ENCODE measurements around the gene NHS.

NHS gene

DNA sequence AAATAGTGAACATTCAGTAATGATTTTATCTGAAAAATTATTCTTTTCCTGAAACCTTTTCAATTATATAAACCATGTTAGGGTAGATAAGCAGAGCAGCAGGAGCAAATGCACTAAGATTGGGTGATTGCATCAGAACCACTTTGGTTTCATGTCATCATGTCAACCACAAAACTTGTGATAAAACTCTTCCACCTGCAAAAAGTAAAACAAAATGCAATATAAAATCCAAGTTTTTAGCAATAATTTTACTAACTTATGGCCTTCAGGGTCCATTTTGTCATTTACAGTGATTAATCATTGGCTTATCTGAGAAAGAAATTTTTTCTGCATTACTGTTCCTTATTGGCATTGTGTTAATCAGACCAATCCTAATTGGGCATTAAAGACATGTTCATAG lies 42.4 kb downstream of the NHS start:
- TF ChIP-seq, protein P1, sequence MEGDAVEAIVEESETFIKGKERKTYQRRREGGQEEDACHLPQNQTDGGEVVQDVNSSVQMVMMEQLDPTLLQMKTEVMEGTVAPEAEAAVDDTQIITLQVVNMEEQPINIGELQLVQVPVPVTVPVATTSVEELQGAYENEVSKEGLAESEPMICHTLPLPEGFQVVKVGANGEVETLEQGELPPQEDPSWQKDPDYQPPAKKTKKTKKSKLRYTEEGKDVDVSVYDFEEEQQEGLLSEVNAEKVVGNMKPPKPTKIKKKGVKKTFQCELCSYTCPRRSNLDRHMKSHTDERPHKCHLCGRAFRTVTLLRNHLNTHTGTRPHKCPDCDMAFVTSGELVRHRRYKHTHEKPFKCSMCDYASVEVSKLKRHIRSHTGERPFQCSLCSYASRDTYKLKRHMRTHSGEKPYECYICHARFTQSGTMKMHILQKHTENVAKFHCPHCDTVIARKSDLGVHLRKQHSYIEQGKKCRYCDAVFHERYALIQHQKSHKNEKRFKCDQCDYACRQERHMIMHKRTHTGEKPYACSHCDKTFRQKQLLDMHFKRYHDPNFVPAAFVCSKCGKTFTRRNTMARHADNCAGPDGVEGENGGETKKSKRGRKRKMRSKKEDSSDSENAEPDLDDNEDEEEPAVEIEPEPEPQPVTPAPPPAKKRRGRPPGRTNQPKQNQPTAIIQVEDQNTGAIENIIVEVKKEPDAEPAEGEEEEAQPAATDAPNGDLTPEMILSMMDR (conservative IDR thresholded peaks at IDR 0.05; ENCODE audit: control insufficient read depth, insufficient read depth, low read depth, low read length): no peak
- no peak overlapping the region for H3K4me3 ChIP-seq (ENCODE audit: control insufficient read depth, low read depth, low read length)
- DNase-seq (ENCODE audit: low read depth): no peak

DNA sequence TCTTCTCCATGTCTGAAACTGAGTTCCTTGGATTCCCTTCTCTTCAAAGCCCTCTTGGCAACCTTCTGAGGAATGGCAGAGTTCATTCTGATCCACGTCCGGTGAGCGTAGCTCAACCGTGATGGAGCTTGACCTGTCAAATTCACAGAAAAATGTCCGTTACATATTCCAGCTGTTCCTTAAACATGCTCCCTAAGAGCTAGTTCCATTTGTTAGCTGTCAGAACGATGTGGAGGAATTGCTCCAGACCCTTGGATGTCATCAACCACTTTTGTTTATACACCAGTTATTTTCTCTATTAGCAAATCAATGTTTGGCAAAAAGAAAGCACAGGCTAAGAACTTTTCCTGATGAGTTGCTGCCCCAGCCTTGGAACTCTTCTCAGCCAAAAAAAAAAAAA lies 50.1 kb downstream of the NHS start:
- DNase-seq (ENCODE audit: low read depth): peak; percentile 13
- TF ChIP-seq, protein P1 (conservative IDR thresholded peaks at IDR 0.05; ENCODE audit: control insufficient read depth, insufficient read depth, low read depth, low read length): no peak
- no peak overlapping the region for H3K4me3 ChIP-seq (ENCODE audit: control insufficient read depth, low read depth, low read length)

DNA sequence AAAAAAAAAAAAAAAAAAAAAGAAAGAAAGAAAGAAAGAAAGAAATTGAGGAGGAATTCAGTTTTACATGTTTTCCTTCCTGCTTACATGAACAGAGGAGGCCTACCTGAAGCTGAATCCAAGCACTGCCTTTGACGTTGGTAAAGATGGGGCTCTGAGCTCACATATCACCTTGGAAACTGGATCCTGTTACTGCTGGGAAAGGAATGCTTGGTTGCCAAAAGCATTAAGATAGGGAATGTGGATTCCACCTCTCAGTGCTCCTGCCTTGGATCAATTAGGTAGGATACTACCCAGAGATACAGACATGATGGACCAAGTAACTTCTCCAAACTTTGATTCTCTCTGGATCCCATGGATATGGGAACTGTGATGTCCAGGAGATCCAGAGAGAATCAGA lies 50.6 kb downstream of the NHS start:
- no peak overlapping the region for H3K4me3 ChIP-seq (ENCODE audit: control insufficient read depth, low read depth, low read length)
- no peak for DNase-seq (ENCODE audit: low read depth)
- TF ChIP-seq, protein P1 (conservative IDR thresholded peaks at IDR 0.05; ENCODE audit: control insufficient read depth, insufficient read depth, low read depth, low read length): no peak

DNA sequence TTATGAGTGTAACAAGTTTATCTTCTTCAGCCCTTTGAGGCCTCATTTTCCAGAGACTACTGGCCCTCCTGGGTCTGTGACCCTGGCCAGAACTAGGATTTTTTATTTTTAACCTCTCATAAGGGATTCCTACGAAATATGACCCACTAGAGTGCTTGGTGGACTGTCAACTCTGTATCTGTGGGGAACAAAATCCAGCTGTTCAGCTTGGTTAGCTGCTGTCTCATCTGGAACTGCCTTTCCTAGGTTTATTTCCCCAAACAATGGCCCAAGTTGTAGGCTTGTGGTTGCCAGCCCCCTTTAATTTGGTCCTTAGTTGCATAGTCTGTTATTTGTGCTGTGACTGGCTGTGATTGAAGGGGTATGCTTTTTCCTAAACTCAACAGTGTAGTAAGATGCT lies 56.2 kb downstream of the NHS start:
- no peak overlapping the region for H3K4me3 ChIP-seq (ENCODE audit: control insufficient read depth, low read depth, low read length)
- TF ChIP-seq, protein P1 (conservative IDR thresholded peaks at IDR 0.05; ENCODE audit: control insufficient read depth, insufficient read depth, low read depth, low read length): no peak
- DNase-seq (ENCODE audit: low read depth): no peak

DNA sequence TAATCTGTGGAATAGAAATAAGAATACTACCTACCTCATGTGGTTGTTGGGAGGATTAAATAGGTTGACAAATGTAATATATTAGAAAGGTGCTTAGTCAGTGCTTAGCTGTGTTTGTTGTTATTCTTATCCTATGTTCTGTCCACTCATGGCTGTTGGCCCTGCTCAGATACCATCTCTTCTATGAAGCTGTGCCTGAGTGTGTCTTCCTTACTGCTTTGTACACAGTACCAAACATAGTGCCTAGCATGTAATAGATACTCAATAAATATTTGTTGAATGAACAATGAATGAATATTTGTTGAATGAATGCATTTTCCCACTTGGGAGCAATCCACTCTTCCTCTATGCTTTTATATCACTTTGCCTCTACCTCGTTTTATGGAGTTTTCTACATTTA lies 57.2 kb downstream of the NHS start:
- no peak for DNase-seq (ENCODE audit: low read depth)
- H3K4me3 ChIP-seq (ENCODE audit: control insufficient read depth, low read depth, low read length): no peak overlapping the region
- TF ChIP-seq, protein P1 (conservative IDR thresholded peaks at IDR 0.05; ENCODE audit: control insufficient read depth, insufficient read depth, low read depth, low read length): no peak

DNA sequence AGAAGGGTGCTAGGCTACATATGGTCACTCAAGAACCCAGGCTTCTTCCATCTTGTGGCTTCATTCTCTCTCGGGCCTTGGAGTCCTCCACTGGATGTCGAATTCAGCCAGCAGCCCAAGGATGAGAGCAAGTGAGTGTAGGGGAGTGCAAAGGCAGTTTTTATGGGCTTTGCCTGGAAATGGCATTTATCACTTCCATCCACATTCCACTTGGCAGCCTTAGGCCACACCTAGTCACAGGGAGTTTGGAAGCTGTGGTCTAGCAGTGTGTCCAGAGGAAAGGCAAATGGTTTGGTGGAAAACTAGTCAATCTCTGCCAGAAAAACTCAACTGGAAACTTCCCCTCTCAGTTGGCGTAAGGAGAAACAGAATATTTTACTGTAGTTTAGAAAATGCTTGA lies 59.0 kb downstream of the NHS start:
- TF ChIP-seq, protein P1 (conservative IDR thresholded peaks at IDR 0.05; ENCODE audit: control insufficient read depth, insufficient read depth, low read depth, low read length): no peak
- DNase-seq (ENCODE audit: low read depth): no peak

DNA sequence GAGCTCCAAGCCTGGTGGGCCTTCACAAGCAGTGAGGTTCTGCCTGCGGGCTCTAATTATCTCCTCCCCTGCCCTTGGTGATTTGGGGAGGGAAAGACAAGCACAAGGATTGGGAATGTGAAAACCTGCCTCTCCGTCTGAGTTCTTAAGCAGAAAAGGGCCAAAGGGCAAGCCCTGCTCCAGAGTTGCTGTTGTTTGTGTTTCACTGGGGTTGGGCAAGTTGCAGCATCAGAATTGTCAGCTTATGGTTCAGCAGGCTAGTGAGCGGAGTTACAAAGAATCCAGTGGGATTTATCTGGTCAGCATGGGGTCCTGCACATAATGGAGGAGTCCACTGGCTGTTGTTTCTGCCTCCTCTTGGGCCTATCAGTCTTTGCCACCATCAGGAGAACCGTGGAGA lies 60.5 kb downstream of the NHS start:
- no peak overlapping the region for H3K4me3 ChIP-seq (ENCODE audit: control insufficient read depth, low read depth, low read length)
- no peak for DNase-seq (ENCODE audit: low read depth)
- TF ChIP-seq, protein P1 (conservative IDR thresholded peaks at IDR 0.05; ENCODE audit: control insufficient read depth, insufficient read depth, low read depth, low read length): no peak

More for the DNA sequence above, 59.0 kb downstream of the NHS start:
- no peak overlapping the region for H3K4me3 ChIP-seq (ENCODE audit: control insufficient read depth, low read depth, low read length)

Data from fibroblast of mammary gland (primary cell).